PFSK-1 (cell line): ENCODE results near the gene PTPN14.

ENCODE experiments used
- FOXP2 ChIP-seq: optimal IDR thresholded peaks from 2 replicates; pipeline ENCODE3; 2011; ENCODE audit warnings: borderline replicate concordance, control low read depth, inconsistent platforms; ENCODE audit not compliant: insufficient read depth; ENCODE audit errors: extremely low read length, extremely low read depth
- POLR2AphosphoS5 ChIP-seq: IDR thresholded peaks from 2 replicates; pipeline ENCODE4 v1.6.1; 2012; ENCODE audit warnings: low read depth, mild to moderate bottlenecking, control low read depth, low read length, moderate library complexity
- REST ChIP-seq, 2 experiments: IDR thresholded peaks; 2 replicates each; pipeline versions ENCODE4 v1.6.1 to v1.8.0; 2011 to 2012; ENCODE audit warnings: low read depth in 2 of 2, low read length in 2 of 2, control low read depth in 1 of 2, inconsistent platforms in 1 of 2, mild to moderate bottlenecking in 1 of 2, moderate library complexity in 1 of 2; ENCODE audit not compliant: insufficient read depth in 1 of 2
- SIN3A ChIP-seq: IDR thresholded peaks from 2 replicates; pipeline ENCODE4 v1.6.1; 2012; ENCODE audit warnings: mild to moderate bottlenecking, low read length, moderate library complexity, borderline replicate concordance; ENCODE audit not compliant: insufficient read depth
- TAF1 ChIP-seq: IDR thresholded peaks from 2 replicates; pipeline ENCODE4 v1.6.1; 2012; ENCODE audit warnings: low read length, control low read depth, borderline replicate concordance; ENCODE audit not compliant: insufficient read depth

Gene PTPN14

GRCh38 chr1:214557952-214558735 is 6.7 kb upstream of the PTPN14 start:
- TF ChIP-seq SIN3A = no peak
- TF ChIP-seq FOXP2 = no peak
- TF ChIP-seq REST (IDR thresholded peaks at IDR 0.05; ENCODE audit: insufficient read depth in 1 of 2, low read depth in 2 of 2, low read length in 2 of 2) = no peak
- no peak for TF ChIP-seq TAF1

GRCh38 chr1:214553142-214553710 is 1.8 kb upstream of the PTPN14 start:
- TF ChIP-seq FOXP2 = no peak
- no peak for TF ChIP-seq TAF1

GRCh38 chr1:214552174-214552608 is 789 bp upstream of the PTPN14 start:
- TF ChIP-seq REST (IDR thresholded peaks at IDR 0.05; ENCODE audit: insufficient read depth in 1 of 2, low read depth in 2 of 2, low read length in 2 of 2) (no peak), POLR2AphosphoS5 (peak; percentile 26; the same call in 1 of the 2 replicates)

- TF ChIP-seq FOXP2 = no peak
- TF ChIP-seq REST (IDR thresholded peaks at IDR 0.05; ENCODE audit: insufficient read depth in 1 of 2, low read depth in 2 of 2, low read length in 2 of 2) = no peak
These were observed 456 bp downstream of the PTPN14 start for GRCh38 chr1:214550857-214551435.

GRCh38 chr1:214550013-214550856 is 1.2 kb downstream of the PTPN14 start:
- TF ChIP-seq TAF1 = no peak
- no peak for TF ChIP-seq REST (IDR thresholded peaks at IDR 0.05; ENCODE audit: insufficient read depth in 1 of 2, low read depth in 2 of 2, low read length in 2 of 2)
- no peak for TF ChIP-seq FOXP2
- no peak for TF ChIP-seq POLR2AphosphoS5
- no peak for TF ChIP-seq SIN3A
